HG02798 (cell line): ENCODE data around the gene PMS1.
"Not testable (repeated sequence)": the region's sequence is repeated elsewhere in the genome, so short reads cannot be mapped to it uniquely, and the experiment has no call there.

ENCODE experiments used
- ATAC-seq: cut with Tn5 transposase; IDR thresholded peaks from one replicate; pipeline ENCODE4 v1.9.1; 2021; ENCODE audit warnings: mild to moderate bottlenecking; ENCODE audit not compliant: unreplicated experiment, poor library complexity

The PMS1 gene

GRCh38 chr2:189860161-189860560 is 75.9 kb downstream of the PMS1 start:
- ATAC-seq = no peak

DNA sequence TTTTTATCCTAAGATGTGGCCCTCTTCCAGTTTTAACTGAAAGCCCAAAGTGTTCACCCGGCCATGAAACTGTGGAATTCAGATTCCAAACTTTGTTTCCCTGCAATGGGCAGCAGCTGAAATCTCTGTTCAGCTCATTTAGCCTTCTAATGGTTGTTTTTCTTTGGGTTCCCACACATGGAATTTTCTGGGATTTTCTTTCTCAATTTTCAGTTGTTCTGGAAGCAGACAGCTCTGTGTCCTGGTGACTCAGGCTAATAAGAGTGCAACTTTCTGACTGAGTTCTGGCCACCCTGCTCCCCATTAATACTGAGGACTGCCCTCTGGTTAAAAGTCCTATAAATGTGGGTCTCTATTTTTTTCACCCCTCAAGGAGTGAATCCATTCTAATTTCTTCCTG is 78.5 kb downstream of the PMS1 start:
- no peak for ATAC-seq

- ATAC-seq = no peak
Observed at GRCh38 chr2:189865826-189866225, 81.6 kb downstream of the PMS1 start.

DNA sequence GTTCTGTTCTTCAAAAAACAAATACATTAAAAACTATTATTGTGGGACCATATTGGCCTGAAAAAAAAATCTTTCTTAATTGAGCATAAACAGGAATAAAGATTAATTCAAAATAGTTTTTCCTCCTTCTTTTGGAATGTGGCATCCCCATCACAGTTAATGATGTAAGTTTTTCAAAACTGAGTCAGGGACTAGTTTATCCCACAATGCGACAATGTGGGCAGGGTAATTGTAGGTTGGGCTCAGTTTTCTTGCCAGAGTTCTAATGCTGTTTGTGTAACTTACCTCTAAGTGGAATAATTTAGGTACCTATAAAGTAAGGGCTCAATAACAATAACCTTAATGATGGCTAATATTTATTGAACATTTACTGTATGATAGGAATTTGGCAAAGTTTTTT is 82.0 kb downstream of the PMS1 start:
- ATAC-seq = no peak

GRCh38 chr2:189868896-189869295 is 84.6 kb downstream of the PMS1 start:
- ATAC-seq = no peak

DNA sequence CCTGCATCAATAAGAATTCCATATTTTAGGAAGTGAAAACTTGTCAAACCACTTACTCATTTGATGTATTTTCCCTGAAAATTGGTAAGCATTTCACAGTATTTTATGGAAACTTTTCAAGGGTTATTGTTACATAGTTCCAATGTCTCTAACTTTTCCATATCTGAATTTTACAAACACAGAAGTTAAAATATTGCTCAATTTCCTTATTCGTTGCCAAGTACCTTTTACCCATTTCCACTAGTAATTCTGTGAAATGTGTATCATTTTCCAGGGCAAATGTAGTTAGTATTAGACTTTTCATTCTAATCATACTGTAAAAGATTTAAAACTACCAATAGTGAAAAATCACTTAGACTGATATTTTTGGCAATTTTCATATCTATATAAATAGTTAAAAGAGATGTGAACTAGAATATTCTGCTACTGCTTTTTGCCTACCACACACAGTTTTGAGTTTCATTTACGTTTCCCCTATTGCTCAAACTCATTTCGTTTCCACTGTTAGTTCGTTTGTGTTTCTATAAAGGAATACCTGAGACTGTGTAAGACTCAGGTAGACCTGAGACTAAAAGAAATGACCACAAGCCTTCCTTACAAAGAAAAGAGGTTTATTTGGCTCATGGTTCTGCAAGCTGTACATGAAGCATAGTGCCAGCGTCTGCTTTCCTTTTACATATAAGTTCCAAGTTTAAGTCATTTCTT is 86.3 kb downstream of the PMS1 start:
- no peak for ATAC-seq

- ATAC-seq = no peak
Observed at GRCh38 chr2:189873696-189874095, 89.4 kb downstream of the PMS1 start.

DNA sequence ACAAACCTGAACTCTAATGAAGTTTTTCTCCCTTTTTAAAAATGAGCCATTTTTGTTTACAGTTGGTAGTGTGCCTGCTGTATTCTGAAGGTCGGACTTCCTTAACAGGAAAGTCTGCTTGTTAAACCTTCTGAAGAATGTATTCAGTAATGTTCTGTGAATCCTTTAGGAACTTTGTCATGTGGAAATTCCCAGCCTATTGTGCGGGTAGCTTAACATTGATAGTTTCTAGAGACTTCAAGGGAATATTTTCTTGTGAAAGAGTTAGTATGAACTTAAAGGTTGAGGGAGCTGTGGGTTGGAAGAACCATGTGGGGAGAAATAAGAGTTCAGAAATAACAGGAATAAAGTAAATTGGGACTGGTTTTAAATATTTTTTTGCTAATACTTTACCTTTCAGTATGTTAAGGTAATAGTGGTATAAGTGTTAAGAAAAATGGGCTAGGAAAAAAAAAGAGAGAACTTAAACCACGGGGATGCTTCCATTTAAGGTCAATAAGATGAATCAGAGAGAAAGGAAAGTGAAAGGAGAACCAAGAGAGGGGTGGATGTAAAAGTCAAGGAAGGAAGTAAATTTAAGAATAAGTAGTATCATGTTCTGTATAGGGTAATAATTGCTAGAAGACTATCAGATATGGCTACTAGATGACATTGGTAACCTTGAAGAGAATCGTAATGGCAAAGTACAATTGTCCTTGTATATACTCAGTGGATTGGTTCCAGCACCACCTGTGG is 90.5 kb downstream of the PMS1 start:
- no peak for ATAC-seq

GRCh38 chr2:189876271-189876670 is 92.0 kb downstream of the PMS1 start:
- ATAC-seq = no peak

GRCh38 chr2:189879716-189880081 is 95.4 kb downstream of the PMS1 start:
- no peak for ATAC-seq

- ATAC-seq = no peak
Observed at GRCh38 chr2:189880429-189880828, 96.2 kb downstream of the PMS1 start.

DNA sequence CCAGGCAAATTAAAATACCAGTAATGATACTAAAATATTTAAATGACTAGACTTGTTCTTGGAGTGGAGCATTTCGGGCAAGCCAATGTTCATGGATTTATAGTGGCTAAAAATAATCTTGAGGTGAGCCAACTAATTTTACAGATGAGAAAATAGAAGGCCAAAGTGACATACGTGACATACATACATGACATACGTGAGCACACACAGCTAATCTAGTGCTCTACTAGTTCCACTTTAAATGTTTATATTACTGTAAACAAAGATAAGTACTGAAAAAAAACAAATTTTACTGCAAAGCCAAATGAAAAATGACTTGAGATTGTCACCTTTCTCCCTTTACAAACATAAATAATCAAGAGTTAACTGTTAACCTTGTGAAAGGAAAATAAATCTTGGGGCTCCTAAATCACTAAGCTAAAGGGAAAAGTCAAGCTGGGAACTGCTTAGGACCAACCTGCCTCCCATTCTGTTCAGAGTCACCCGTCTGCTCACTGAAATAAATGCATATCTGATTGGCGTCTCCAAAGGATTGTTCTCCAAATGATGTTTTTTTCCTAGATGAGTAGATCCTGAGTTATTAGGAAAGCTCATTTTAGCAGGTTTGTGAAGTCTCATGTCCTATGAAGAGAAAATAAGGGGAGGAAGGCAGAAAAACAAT is 96.7 kb downstream of the PMS1 start:
- ATAC-seq = no peak

DNA sequence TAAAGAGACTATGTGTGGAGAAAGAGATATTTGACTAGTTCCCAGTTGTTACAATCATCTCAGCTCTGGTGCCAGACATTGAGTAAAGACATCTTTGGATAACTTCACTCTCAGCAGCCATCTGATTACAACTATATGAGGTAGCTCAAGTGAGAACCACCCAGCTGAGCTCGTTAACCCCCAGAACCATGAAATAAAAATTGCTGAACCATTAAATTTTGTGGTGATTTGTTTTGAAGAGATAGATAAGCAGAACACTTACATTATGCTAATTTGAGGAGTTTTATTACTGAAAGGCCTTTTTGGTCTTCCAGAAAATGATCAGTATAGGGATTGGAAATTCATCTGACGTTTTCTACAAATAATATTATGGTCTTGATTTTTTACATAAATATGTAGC is 101.1 kb downstream of the PMS1 start:
- ATAC-seq = no peak

GRCh38 chr2:189892546-189893294 is 108.5 kb downstream of the PMS1 start:
- not testable (repeated sequence) for ATAC-seq

GRCh38 chr2:189896809-189897208 is 112.6 kb downstream of the PMS1 start:
- no peak for ATAC-seq

DNA sequence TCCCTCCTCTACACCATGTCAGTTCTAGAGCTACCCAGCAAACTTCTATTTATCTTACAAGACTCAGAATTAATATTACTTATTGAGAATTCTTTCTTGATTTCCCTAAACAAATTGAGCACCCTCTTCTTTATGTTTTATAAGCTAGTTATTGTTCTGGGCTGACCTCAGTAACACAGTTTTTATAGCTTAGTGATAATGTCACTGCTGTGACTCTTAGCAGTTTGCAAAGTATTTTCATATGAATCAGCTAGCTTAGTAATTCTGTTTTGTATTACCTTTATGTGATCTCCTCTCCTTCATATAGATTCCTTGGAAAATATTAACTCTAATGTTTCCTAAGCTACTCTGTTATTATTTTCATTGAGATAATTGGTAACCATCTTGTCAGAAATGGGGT is 114.9 kb downstream of the PMS1 start:
- no peak for ATAC-seq

DNA sequence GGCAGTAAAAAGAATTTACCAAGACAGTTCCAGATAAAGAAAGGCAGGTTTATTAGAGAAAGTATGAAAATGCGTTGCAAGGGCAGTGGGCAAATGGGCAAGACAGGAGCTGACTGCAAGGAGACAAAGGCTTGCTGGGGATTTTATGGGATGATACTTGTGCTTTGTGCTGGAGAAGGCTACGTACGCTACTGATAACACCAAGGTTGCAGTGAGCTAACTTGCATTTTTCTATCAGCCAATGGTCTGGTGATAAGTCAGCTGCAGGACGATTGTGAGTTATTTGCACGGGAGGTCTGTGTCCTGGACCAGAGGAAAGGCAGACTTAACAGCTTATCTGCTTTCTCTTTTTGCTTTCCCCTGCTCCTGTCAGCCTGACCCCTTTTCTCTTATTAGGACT is 116.5 kb downstream of the PMS1 start:
- ATAC-seq = no peak

DNA sequence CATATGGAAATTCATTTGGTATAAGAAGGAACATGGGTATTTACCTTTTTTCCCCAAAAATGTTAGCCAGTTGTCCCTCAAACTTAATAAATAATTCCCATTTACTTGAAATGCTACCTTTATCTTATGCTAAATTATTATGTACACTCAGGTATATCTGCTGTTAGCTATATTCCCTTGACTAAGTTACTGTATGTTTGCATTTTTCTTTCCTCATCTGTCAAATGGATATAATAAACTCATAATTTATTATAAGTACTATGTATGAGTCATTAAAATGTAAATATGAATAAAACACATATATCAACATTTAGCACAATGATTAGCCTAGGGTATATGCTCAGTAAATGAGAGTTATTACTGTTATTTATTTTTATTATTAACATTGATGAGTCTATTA is 117.4 kb downstream of the PMS1 start:
- no peak for ATAC-seq

GRCh38 chr2:189913821-189914220 is 129.6 kb downstream of the PMS1 start:
- ATAC-seq = no peak

DNA sequence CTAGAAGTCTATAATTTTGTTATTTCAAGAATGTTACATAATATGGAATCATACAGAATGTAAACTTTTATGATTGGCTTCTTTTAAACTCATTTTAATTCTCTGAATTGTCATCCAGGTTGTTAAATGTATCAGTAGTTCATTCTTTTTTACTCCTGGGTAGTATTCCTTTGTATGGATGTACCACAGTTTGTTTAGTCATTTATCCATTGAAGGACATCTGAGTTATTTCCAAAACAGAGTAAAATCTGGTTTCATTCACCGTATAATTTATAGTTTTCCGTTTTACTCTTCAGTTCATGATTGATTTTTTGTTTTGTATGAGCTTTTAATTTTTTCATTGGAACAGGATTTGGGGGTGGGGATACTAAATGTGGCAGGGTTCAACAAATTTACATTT is 132.4 kb downstream of the PMS1 start:
- ATAC-seq = no peak
